GM19193 (cell line): ENCODE measurements around the gene EXOSC5.

Experiments
- POLR2A ChIP-seq: IDR thresholded peaks from 4 replicates; pipeline ENCODE4 v1.6.1; 2011; ENCODE audit not compliant: insufficient read depth, insufficient read length; ENCODE audit errors: extremely low read depth

EXOSC5 gene

GRCh38 chr19:41367848-41368301 is 29.3 kb downstream of the EXOSC5 start:
- TF ChIP-seq POLR2A = no peak

- TF ChIP-seq POLR2A = no peak
Measured at GRCh38 chr19:41366089-41366488, 31.1 kb downstream of the EXOSC5 start.

DNA sequence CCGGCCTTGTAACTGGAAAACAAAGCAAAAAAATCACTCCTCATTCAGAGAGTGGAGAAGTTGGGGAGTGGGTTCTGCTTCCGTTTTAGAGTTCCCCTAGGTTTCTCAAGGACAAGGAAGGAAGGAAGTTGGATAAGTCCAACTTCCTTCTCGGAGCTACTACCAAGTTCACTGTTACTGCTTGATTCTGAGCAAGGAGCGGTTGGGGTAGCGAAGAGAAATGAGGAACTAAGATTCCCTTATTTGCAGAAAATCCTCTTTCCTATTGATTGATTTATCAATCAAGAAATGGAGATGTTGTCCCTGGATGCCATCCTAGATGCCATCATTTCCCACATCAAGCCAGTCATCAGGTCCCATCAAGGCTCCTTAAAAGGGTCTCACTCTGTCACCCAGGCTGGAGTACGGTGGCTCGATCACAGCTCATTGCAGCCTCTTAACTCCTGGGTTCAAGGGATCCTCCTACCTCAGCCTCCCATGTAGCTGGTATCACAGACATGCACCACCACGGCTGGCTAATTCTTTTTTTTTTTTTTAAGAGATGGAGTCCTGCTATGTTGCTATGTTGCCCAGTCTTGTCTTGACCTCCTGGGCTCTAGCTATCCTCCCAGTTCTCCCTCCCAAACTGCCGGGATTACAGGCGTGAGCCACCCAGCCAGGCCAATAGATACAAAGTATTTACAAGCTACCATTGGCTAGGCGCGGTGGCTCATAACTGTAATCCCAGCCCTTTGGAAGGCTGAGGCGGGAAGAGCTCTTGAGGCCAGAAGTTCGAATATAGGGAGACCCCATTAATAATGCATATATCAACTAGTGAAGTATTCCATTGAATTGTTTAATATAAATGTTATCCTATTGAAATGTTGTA is 32.4 kb downstream of the EXOSC5 start:
- TF ChIP-seq POLR2A = no peak

- peak; percentile 84 for TF ChIP-seq POLR2A
Measured at GRCh38 chr19:41363753-41364523, 33.2 kb downstream of the EXOSC5 start, which contains the start of gene B9D2. Gene B9D2, minus strand, starts transcription at chr19:41364149. Its CDS starts 630 bp downstream, at chr19:41363519.

- TF ChIP-seq POLR2A = no peak
Measured at GRCh38 chr19:41363371-41363752, 33.8 kb downstream of the EXOSC5 start.

GRCh38 chr19:41362143-41362847 is 34.9 kb downstream of the EXOSC5 start:
- no peak for TF ChIP-seq POLR2A

DNA sequence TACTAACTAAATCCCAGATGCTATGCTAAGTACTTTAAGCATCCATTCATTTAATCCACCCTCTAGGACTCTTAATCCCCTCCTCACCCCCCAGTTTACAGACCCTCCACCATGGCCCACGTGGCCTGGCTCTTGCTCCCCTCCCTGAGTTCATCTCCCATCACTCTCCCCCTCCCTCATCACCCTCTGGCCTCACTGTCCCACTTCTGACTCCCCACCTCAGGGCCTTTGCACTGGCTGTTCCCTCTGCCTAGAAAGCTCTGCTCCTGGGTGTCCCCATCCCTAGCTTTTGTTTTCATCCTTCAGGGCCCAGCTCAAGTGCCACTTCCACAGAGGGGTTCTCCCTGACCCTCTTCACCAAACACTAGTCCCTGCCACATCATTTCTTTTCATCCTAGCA is 37.4 kb downstream of the EXOSC5 start:
- no peak for TF ChIP-seq POLR2A

- no peak for TF ChIP-seq POLR2A
Measured at GRCh38 chr19:41357746-41358145, 39.4 kb downstream of the EXOSC5 start.

GRCh38 chr19:41356984-41357739 is 40.0 kb downstream of the EXOSC5 start:
- no peak for TF ChIP-seq POLR2A

- TF ChIP-seq POLR2A = no peak
Measured at GRCh38 chr19:41355802-41356201, 41.4 kb downstream of the EXOSC5 start.

DNA sequence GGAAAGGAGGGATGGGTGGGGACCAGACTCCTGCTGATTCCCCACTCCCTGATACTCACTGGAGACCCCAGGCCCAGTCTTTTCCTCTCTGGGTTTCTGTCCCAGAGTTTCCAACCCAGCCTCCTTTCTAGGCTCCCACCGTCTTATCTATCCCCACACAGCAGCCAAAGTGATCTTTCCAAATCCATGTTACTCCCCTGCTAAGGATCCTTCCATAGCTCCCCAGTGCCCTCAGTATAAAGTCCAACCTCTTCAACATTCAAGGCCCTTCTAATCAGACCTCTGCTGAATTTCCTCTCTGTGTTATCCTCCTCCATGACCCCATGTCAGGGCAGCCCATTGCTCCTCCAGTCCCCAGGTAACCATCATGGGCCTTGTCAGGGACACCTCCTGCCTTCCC is 42.1 kb downstream of the EXOSC5 start:
- no peak for TF ChIP-seq POLR2A

DNA sequence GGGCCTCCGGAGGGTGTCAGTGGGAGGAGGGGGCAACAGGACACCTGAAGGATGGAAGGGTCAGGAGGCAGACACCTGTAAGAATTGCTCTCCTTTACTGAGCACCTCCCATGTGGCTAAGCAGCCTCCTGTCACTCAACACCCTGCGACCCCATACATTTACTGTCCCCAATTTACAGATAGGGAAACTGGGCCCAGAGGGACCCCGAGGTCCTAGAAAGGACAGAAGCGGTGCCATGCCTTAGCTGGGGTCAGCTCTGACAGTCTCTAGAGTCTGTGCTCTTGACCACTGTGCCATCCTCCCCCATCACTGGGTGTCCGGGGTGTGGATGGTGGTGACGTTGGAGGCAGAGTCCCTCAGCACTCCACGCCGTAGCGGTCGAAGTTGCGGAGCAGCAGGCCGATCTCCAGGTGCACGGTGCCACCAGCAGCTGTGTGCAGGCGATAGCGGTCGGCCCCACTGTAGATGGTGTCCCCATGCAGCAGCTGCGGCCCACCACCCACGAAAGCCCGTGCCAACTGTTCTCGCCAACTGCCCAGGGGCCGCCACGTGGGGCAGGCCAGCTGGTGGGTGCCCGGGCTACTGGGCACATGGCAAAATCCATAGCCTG is 42.7 kb downstream of the EXOSC5 start:
- no peak for TF ChIP-seq POLR2A

DNA sequence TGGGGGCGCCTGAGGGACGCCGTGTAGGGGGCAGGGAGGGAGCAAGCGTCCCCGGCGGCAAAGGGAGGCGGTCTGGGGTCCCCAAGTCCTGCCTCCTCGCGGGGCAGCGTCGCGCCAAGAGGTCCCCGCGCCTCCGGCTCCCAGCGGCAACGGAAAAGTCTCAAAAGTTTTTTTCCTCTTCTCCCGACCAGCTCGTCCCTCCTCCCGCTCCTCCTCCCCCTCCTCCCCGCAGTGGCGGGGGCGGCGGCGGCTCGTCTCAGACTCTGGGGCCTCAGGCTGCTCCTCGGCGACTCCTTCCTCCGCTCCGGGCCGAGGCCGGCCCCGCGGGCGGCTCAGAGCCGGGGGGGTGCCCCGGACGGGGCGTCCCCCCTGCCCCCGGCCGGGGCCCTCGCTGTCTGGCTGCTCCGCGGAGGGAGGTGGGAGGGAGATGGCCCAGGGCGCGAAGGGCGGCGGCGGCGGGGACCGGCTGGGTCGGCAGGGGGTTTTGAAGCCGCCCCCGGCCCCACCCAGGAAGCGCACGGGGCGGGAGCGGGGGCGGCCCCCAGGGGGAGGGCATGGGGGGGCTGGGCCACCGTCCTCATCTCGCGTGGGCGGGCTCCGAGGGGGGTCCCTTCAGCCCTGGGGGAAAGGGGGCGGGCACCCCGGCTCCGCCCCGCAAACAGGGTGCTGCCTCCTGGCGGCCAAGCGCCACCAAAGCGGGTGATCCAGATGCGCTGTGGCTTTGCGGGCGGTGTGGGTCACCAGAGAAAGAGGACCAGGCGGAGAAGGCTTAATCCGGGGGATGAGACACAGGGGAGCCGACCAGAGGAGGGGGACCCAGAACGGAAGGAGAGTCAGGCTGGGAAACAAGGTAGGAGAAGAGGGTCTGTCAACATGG is 43.5 kb downstream of the EXOSC5 start, which contains the start of gene TGFB1:
TGFB1 (minus strand) TSS at position 457 of the 877 bp plus-strand sequence. CDS start 878 bp downstream, outside the sequence.
- TF ChIP-seq POLR2A = peak; percentile 92
